ENCODE data around the gene ZNF880.
"Not testable (repeated sequence)": the region's sequence is repeated elsewhere in the genome, so short reads cannot be mapped to it uniquely, and the experiment has no call there.

ZNF880 gene

GRCh38 chr19:52335768-52336116 is 34.0 kb upstream of the ZNF880 start:
- peak overlapping the region; percentile 32 for H3K4me2 ChIP-seq (ENCODE audit: low read depth, low read length, poor library complexity, severe bottlenecking)
- no peaks in the 10 kb centered on the region for H3K27me3 ChIP-seq (ENCODE audit: insufficient read depth, low read length, poor library complexity, severe bottlenecking)
- TF ChIP-seq CTCF (conservative IDR thresholded peaks at IDR 0.05; ENCODE audit: low read length) (no peak), EZH2phosphoT487 (IDR thresholded peaks at IDR 0.05; ENCODE audit: borderline replicate concordance) (no peak)
- H3K4me3 ChIP-seq (ENCODE audit: low read length, poor library complexity, severe bottlenecking), result peak overlapping the region; percentile 97
- H3F3A ChIP-seq (ENCODE audit: low read depth), result no peaks in the 10 kb centered on the region
- H3K79me2 ChIP-seq (ENCODE audit: insufficient read depth, low read length), result peaks cover 23% of the 10 kb centered on the region
- peak overlapping the region; percentile 99 for H3K9ac ChIP-seq (ENCODE audit: low read depth, low read length, poor library complexity, severe bottlenecking)
- no peaks in the 10 kb centered on the region for H4K20me1 ChIP-seq (ENCODE audit: insufficient read depth, low read length, poor library complexity, severe bottlenecking)
- peaks cover 8% of the 10 kb centered on the region for H3K4me1 ChIP-seq (ENCODE audit: insufficient read depth, low read length, poor library complexity, severe bottlenecking)
- no peaks in the 10 kb centered on the region for H3K9me2 ChIP-seq (replicated peaks; ENCODE audit: low read depth, low read length)
- peaks cover 22% of the 10 kb centered on the region; the same call in 1 of the 2 replicates for H3K9me3 ChIP-seq (ENCODE audit: insufficient read depth, low read depth, low read length)
- H3K36me3 ChIP-seq (ENCODE audit: insufficient read depth, low read length), result no peaks in the 10 kb centered on the region
- H2AFZ ChIP-seq (ENCODE audit: low read length), result peak overlapping the region; percentile 94

GRCh38 chr19:52336117-52336790 is 33.5 kb upstream of the ZNF880 start, which contains the start of gene ZNF610:
Gene ZNF610 (plus strand): TSS chr19:52336243. CDS start chr19:52349173, 12,930 bp downstream.
- Histone ChIP-seq H3K36me3 (ENCODE audit: insufficient read depth, low read length) (no peaks in the 10 kb centered on the region), H3K27me3 (ENCODE audit: insufficient read depth, low read length, poor library complexity, severe bottlenecking) (no peaks in the 10 kb centered on the region), H2AFZ (ENCODE audit: low read length) (peak within 1 kb of the TSS; percentile 94), H3K79me2 (ENCODE audit: insufficient read depth, low read length) (peaks cover 23% of the 10 kb centered on the region), H3K4me2 (ENCODE audit: low read depth, low read length, poor library complexity, severe bottlenecking) (peak within 1 kb of the TSS; percentile 91), H3F3A (ENCODE audit: low read depth) (no peaks in the 10 kb centered on the region), H3K9ac (ENCODE audit: low read depth, low read length, poor library complexity, severe bottlenecking) (peak within 1 kb of the TSS; percentile 99), H3K4me3 (ENCODE audit: low read length, poor library complexity, severe bottlenecking) (peak within 1 kb of the TSS; percentile 97), H3K9me2 (replicated peaks; ENCODE audit: low read depth, low read length) (no peaks in the 10 kb centered on the region), H3K4me1 (ENCODE audit: insufficient read depth, low read length, poor library complexity, severe bottlenecking) (peaks cover 8% of the 10 kb centered on the region), H3K9me3 (ENCODE audit: insufficient read depth, low read depth, low read length) (peaks cover 17% of the 10 kb centered on the region; the same call in 1 of the 2 replicates), H4K20me1 (ENCODE audit: insufficient read depth, low read length, poor library complexity, severe bottlenecking) (no peaks in the 10 kb centered on the region)
- TF ChIP-seq CTCF (conservative IDR thresholded peaks at IDR 0.05; ENCODE audit: low read length), result no peak

GRCh38 chr19:52336791-52337381 is 32.8 kb upstream of the ZNF880 start:
- no peak for TF ChIP-seq CTCF (conservative IDR thresholded peaks at IDR 0.05; ENCODE audit: low read length)
- no peak for TF ChIP-seq EZH2phosphoT487 (IDR thresholded peaks at IDR 0.05; ENCODE audit: borderline replicate concordance)
- Histone ChIP-seq H3K9me3 (ENCODE audit: insufficient read depth, low read depth, low read length) (peaks cover 11% of the 10 kb centered on the region; the same call in 1 of the 2 replicates), H3K4me3 (ENCODE audit: low read length, poor library complexity, severe bottlenecking) (peak overlapping the region; percentile 97), H3K4me2 (ENCODE audit: low read depth, low read length, poor library complexity, severe bottlenecking) (peak overlapping the region; percentile 91), H3K9me2 (replicated peaks; ENCODE audit: low read depth, low read length) (no peaks in the 10 kb centered on the region), H3K27me3 (ENCODE audit: insufficient read depth, low read length, poor library complexity, severe bottlenecking) (no peaks in the 10 kb centered on the region), H3K36me3 (ENCODE audit: insufficient read depth, low read length) (no peaks in the 10 kb centered on the region), H3K79me2 (ENCODE audit: insufficient read depth, low read length) (peaks cover 23% of the 10 kb centered on the region), H3F3A (ENCODE audit: low read depth) (no peaks in the 10 kb centered on the region), H2AFZ (ENCODE audit: low read length) (peak overlapping the region; percentile 94), H4K20me1 (ENCODE audit: insufficient read depth, low read length, poor library complexity, severe bottlenecking) (no peaks in the 10 kb centered on the region), H3K9ac (ENCODE audit: low read depth, low read length, poor library complexity, severe bottlenecking) (peak overlapping the region; percentile 99), H3K4me1 (ENCODE audit: insufficient read depth, low read length, poor library complexity, severe bottlenecking) (peaks cover 8% of the 10 kb centered on the region)

GRCh38 chr19:52339022-52339421 is 30.7 kb upstream of the ZNF880 start:
- not testable (repeated sequence) for H3K4me3 ChIP-seq (ENCODE audit: low read length, poor library complexity, severe bottlenecking); H3K27me3 ChIP-seq (ENCODE audit: insufficient read depth, low read length, poor library complexity, severe bottlenecking); H3K4me2 ChIP-seq (ENCODE audit: low read depth, low read length, poor library complexity, severe bottlenecking); H2AFZ ChIP-seq (ENCODE audit: low read length); H3F3A ChIP-seq (ENCODE audit: low read depth); H3K9me2 ChIP-seq (replicated peaks; ENCODE audit: low read depth, low read length); H4K20me1 ChIP-seq (ENCODE audit: insufficient read depth, low read length, poor library complexity, severe bottlenecking); H3K9me3 ChIP-seq (ENCODE audit: insufficient read depth, low read depth, low read length); H3K9ac ChIP-seq (ENCODE audit: low read depth, low read length, poor library complexity, severe bottlenecking); H3K36me3 ChIP-seq (ENCODE audit: insufficient read depth, low read length)
- Histone ChIP-seq H3K4me1 (ENCODE audit: insufficient read depth, low read length, poor library complexity, severe bottlenecking) (peaks cover 12% of the 10 kb centered on the region), H3K79me2 (ENCODE audit: insufficient read depth, low read length) (peaks cover 23% of the 10 kb centered on the region)

Data from Loucy (cell line).